H9 (cell line): ENCODE results near the gene PC. TPM values are rescaled to one million over a fixed set of nuclear protein-coding genes. Genes with fewer than 3 reads are reported as not detected.
A peak's percentile ranks its signal among the peaks of the same experiment; 100 is the strongest.

ENCODE experiments used
- DNase-seq: peaks from one replicate; pipeline ENCODE4 v3.0.0-alpha.2; 2017
- H2AFZ ChIP-seq: one replicate; pipeline ENCODE4 v1.6.1; 2013; ENCODE audit warnings: mild to moderate bottlenecking, low read length, control low read depth, moderate library complexity
- H2AK5ac ChIP-seq: 2 replicates; pipeline ENCODE4 v1.6.1; 2013; ENCODE audit warnings: low read length, control low read depth, mixed read lengths; ENCODE audit not compliant: insufficient read length
- H2BK120ac ChIP-seq: one replicate; pipeline ENCODE4 v1.6.1; 2013; ENCODE audit warnings: low read depth, mild to moderate bottlenecking, low read length, control low read depth, inconsistent platforms; ENCODE audit not compliant: poor library complexity, severe bottlenecking
- H2BK12ac ChIP-seq: 2 replicates; pipeline ENCODE4 v1.6.1; 2013; ENCODE audit warnings: low read length, control low read depth, mixed read lengths, low read depth; ENCODE audit not compliant: insufficient read length
- H2BK15ac ChIP-seq: 2 replicates; pipeline ENCODE4 v1.6.1; 2013; ENCODE audit warnings: low read depth, low read length, control low read depth
- H2BK20ac ChIP-seq: one replicate; pipeline ENCODE4 v1.6.1; 2013; ENCODE audit warnings: low read depth, mild to moderate bottlenecking, low read length, control low read depth, inconsistent platforms; ENCODE audit not compliant: poor library complexity, severe bottlenecking
- H2BK5ac ChIP-seq: 2 replicates; pipeline ENCODE4 v1.6.1; 2013; ENCODE audit warnings: low read length, control low read depth, mixed read lengths; ENCODE audit not compliant: insufficient read length
- H3K14ac ChIP-seq: 2 replicates; pipeline ENCODE4 v1.6.1; 2013; ENCODE audit warnings: low read length, control low read depth; ENCODE audit not compliant: insufficient read depth
- H3K18ac ChIP-seq: 2 replicates; pipeline ENCODE4 v1.6.1; 2013; ENCODE audit warnings: low read depth, mild to moderate bottlenecking, mixed read lengths, low read length, control low read depth; ENCODE audit not compliant: insufficient read length
- H3K23ac ChIP-seq: 2 replicates; pipeline ENCODE4 v1.6.1; 2013; ENCODE audit warnings: low read length, control low read depth, mixed read lengths, low read depth; ENCODE audit not compliant: insufficient read length
- H3K23me2 ChIP-seq: 2 replicates; pipeline ENCODE4 v1.6.1; 2013; ENCODE audit warnings: low read depth, mild to moderate bottlenecking, mixed read lengths, low read length, control low read depth; ENCODE audit not compliant: insufficient read length, poor library complexity, severe bottlenecking
- H3K27ac ChIP-seq: 2 replicates; pipeline ENCODE4 v1.5.1; 2013; ENCODE audit warnings: low read length, control low read depth, mixed read lengths, low read depth; ENCODE audit not compliant: insufficient read length
- H3K27me3 ChIP-seq: 2 replicates; pipeline ENCODE4 v1.6.1; 2013; ENCODE audit warnings: low read length, control low read depth, inconsistent platforms; ENCODE audit not compliant: insufficient read depth
- H3K4ac ChIP-seq: 2 replicates; pipeline ENCODE4 v1.6.1; 2013; ENCODE audit warnings: low read depth, mild to moderate bottlenecking, control low read depth, inconsistent platforms, low read length, moderate library complexity
- H3K4me1 ChIP-seq: 2 replicates; pipeline ENCODE4 v1.6.1; 2013; ENCODE audit warnings: low read length, control low read depth, inconsistent platforms; ENCODE audit not compliant: insufficient read depth
- H3K4me2 ChIP-seq: 2 replicates; pipeline ENCODE4 v1.6.1; 2013; ENCODE audit warnings: low read length, control low read depth, mixed read lengths; ENCODE audit not compliant: insufficient read length, insufficient read depth
- H3K56ac ChIP-seq: 2 replicates; pipeline ENCODE4 v1.6.1; 2013; ENCODE audit warnings: low read depth, mild to moderate bottlenecking, mixed read lengths, low read length, control low read depth; ENCODE audit not compliant: insufficient read length
- H3K79me1 ChIP-seq: 2 replicates; pipeline ENCODE4 v1.6.1; 2013; ENCODE audit warnings: low read depth, mild to moderate bottlenecking, moderate library complexity, low read length, control low read depth, inconsistent platforms; ENCODE audit not compliant: insufficient read depth, poor library complexity, severe bottlenecking
- H3K79me2 ChIP-seq: 2 replicates; pipeline ENCODE4 v1.6.1; 2013; ENCODE audit warnings: low read length, control low read depth, inconsistent platforms; ENCODE audit not compliant: insufficient read depth
- H3K9ac ChIP-seq: 2 replicates; pipeline ENCODE4 v1.6.1; 2013; ENCODE audit warnings: low read length, control low read depth, mixed read lengths; ENCODE audit not compliant: insufficient read length; ENCODE audit errors: extremely low read depth
- H3K9me3 ChIP-seq: one replicate; pipeline ENCODE4 v1.6.1; 2013; ENCODE audit warnings: low read depth, low read length, inconsistent platforms; ENCODE audit not compliant: control insufficient read depth
- H3T11ph ChIP-seq: one replicate; pipeline ENCODE4 v1.6.1; 2013; ENCODE audit warnings: mild to moderate bottlenecking, low read length, control low read depth, inconsistent platforms
- H4K20me1 ChIP-seq: one replicate; pipeline ENCODE4 v1.6.1; 2013; ENCODE audit not compliant: control insufficient read depth, insufficient read length, insufficient read depth
- H4K5ac ChIP-seq: 2 replicates; pipeline ENCODE4 v1.6.1; 2013; ENCODE audit warnings: low read depth, mild to moderate bottlenecking, mixed read lengths, low read length, control low read depth; ENCODE audit not compliant: insufficient read length
- H4K8ac ChIP-seq: replicated peaks from 2 replicates; pipeline ENCODE4 v1.6.1; 2013; ENCODE audit warnings: low read length, control low read depth, mixed read lengths, low read depth; ENCODE audit not compliant: insufficient read length
- H4K91ac ChIP-seq: 2 replicates; pipeline ENCODE4 v1.6.1; 2013; ENCODE audit warnings: low read depth, mild to moderate bottlenecking, moderate library complexity, mixed read lengths, low read length, control low read depth; ENCODE audit not compliant: insufficient read length
- H3K27ac Mint-ChIP-seq, 3 experiments: 2 replicates in 2 of 3; 3 replicates in 1 of 3; pipeline ENCODE4 v1.8.0; 2020 to 2021; ENCODE audit warnings: mixed read lengths in 3 of 3, mild to moderate bottlenecking in 1 of 3, moderate library complexity in 1 of 3
- H3K27me3 Mint-ChIP-seq: 2 replicates; pipeline ENCODE4 v1.8.0; 2021; ENCODE audit warnings: low read depth, mild to moderate bottlenecking, moderate library complexity, mixed read lengths
- H3K36me3 Mint-ChIP-seq, 3 experiments: 2 replicates in 2 of 3; 3 replicates in 1 of 3; pipeline ENCODE4 v1.8.0; 2020 to 2021; ENCODE audit warnings: low read depth in 3 of 3, mixed read lengths in 3 of 3; ENCODE audit not compliant: insufficient read depth in 1 of 3
- H3K4me1 Mint-ChIP-seq, 2 experiments: 2 replicates each; pipeline ENCODE4 v1.8.0; 2020; ENCODE audit warnings: mixed read lengths in 2 of 2
- H3K4me3 Mint-ChIP-seq, 2 experiments: 2 replicates in 1 of 2; 3 replicates in 1 of 2; pipeline ENCODE4 v1.8.0; 2020 to 2021; ENCODE audit warnings: mild to moderate bottlenecking in 2 of 2, mixed read lengths in 2 of 2, moderate library complexity in 1 of 2
- H3K9me3 Mint-ChIP-seq, 2 experiments: 2 replicates in 1 of 2; 3 replicates in 1 of 2; pipeline ENCODE4 v1.8.0; 2020; ENCODE audit warnings: mild to moderate bottlenecking in 2 of 2, mixed read lengths in 2 of 2, moderate library complexity in 1 of 2
- WGBS: extraction: QIAGEN DNeasy Blood & Tissue Kit; methylation state at CpG from one replicate; pipeline ENCODE4 v1.1.7; 2013; ENCODE audit warnings: missing lambda C conversion rate, low lambda C conversion rate, mixed read lengths; ENCODE audit not compliant: insufficient read length; ENCODE audit errors: extremely low coverage; 5-methylcytosine and 5-hydroxymethylcytosine counted together
- total RNA-seq: library from RNA; stranded (reverse); gene quantifications from 2 replicates; pipeline ENCODE4 v1.2.1, GENCODE V29; 2021
- TF ChIP-seq, protein P1 (sequence below): fragments of 200-600 bp; sonication (generic); conservative IDR thresholded peaks from 3 replicates; pipeline ENCODE4 v1.8.0; 2021; ENCODE audit warnings: antibody characterized with exemption, mild to moderate bottlenecking

PC gene
- total RNA-seq, 1 experiment from 2014 or later, result 32.6 TPM

DNA sequence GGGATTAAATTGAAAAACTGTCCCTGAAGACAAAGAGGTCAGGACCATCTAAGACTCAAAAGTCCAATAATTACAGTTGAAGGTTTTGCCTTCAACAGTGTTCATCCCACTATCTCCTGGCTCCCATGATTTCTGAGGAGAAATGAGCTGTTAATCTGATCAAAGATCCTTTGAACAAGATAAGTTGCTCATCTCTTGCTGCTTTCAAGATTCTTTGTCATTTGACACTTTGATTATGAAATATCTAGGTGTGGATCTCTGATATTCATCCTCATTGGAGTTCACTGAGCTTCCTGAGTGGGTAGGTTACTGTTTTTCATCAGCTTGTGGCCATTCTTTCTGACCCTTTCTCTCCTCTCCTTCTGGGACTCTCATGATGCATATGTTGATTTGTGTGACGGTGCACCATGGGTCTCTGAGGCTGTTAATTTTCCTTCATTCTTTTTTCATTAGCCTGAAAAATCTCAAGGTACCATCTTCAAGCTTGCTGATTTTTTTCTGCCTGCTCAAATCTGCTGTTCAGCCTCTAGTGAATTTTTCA, 20.9 kb downstream of the PC start:
- Histone ChIP-seq H4K5ac (no peak overlapping the region), H3K56ac (no peak overlapping the region), H3K27ac (no peak overlapping the region), H2AFZ (no peak overlapping the region), H4K8ac (no peak overlapping the region), H3K9me3 (no peaks in the 10 kb centered on the region), H3K9ac (no peak overlapping the region), H2BK12ac (no peak overlapping the region), H3K4ac (no peak overlapping the region), H2AK5ac (no peak overlapping the region), H3K18ac (no peak overlapping the region), H2BK120ac (no peak overlapping the region), H3K27me3 (no peaks in the 10 kb centered on the region), H3K23me2 (no peaks in the 10 kb centered on the region), H3K23ac (no peak overlapping the region), H3K4me2 (no peak overlapping the region), H3T11ph (no peak overlapping the region), H3K4me1 (no peaks in the 10 kb centered on the region), H4K20me1 (no peaks in the 10 kb centered on the region), H3K14ac (no peak overlapping the region), H2BK15ac (no peak overlapping the region), H3K79me2 (no peaks in the 10 kb centered on the region), H2BK5ac (no peak overlapping the region), H4K91ac (no peak overlapping the region), H3K79me1 (no peaks in the 10 kb centered on the region), H2BK20ac (no peak overlapping the region)
- TF ChIP-seq, protein P1, sequence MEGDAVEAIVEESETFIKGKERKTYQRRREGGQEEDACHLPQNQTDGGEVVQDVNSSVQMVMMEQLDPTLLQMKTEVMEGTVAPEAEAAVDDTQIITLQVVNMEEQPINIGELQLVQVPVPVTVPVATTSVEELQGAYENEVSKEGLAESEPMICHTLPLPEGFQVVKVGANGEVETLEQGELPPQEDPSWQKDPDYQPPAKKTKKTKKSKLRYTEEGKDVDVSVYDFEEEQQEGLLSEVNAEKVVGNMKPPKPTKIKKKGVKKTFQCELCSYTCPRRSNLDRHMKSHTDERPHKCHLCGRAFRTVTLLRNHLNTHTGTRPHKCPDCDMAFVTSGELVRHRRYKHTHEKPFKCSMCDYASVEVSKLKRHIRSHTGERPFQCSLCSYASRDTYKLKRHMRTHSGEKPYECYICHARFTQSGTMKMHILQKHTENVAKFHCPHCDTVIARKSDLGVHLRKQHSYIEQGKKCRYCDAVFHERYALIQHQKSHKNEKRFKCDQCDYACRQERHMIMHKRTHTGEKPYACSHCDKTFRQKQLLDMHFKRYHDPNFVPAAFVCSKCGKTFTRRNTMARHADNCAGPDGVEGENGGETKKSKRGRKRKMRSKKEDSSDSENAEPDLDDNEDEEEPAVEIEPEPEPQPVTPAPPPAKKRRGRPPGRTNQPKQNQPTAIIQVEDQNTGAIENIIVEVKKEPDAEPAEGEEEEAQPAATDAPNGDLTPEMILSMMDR, result no peak
- H3K27me3 Mint-ChIP-seq, result no peaks in the 10 kb centered on the region
- DNase-seq, result no peak
- H3K27ac Mint-ChIP-seq, result peak overlapping the region in 1 of 3 experiments; percentile 50; a peak in 1 of 7 replicates
- H3K4me3 Mint-ChIP-seq, result no peak overlapping the region
- H3K4me1 Mint-ChIP-seq, result peaks cover 16 to 21% of the 10 kb centered on the region in 2 experiments
- no CpG with 5 or more reads among the region's 1 CpG for WGBS
- H3K36me3 Mint-ChIP-seq, result peaks cover under 1 to 1% (median under 1%) of the 10 kb centered on the region in 3 experiments; a peak in 6 of 7 replicates
- H3K9me3 Mint-ChIP-seq, result no peaks in the 10 kb centered on the region
